GM12878 (cell line): ENCODE measurements around the gene IL6R.

Source experiments
- EP300 ChIP-seq, 2 experiments: fragments of 150-350 bp in 1 of 2; IDR thresholded peaks; 2 replicates each; pipeline ENCODE4 v1.6.1; 2011 to 2012; ENCODE audit warnings: low read depth in 2 of 2, low read length in 2 of 2, borderline replicate concordance in 1 of 2, improper control_type of control experiment in 1 of 2, inconsistent platforms in 1 of 2; ENCODE audit not compliant: control insufficient read depth in 1 of 2
- EZH2 ChIP-seq: IDR thresholded peaks from 2 replicates; pipeline ENCODE4 v1.6.1; 2012; ENCODE audit warnings: low read depth, mild to moderate bottlenecking, control low read depth, inconsistent platforms, low read length, borderline replicate concordance; ENCODE audit not compliant: control insufficient read depth
- POU2F2 ChIP-seq: IDR thresholded peaks from 3 replicates; pipeline ENCODE4 v1.6.1; 2011; ENCODE audit warnings: low read depth, mild to moderate bottlenecking, low read length, borderline replicate concordance
- RAD51 ChIP-seq: fragments of 450-650 bp; IDR thresholded peaks from 2 replicates; pipeline ENCODE4 v1.6.1; 2016; ENCODE audit warnings: moderate library complexity, mild to moderate bottlenecking, inconsistent platforms
- STAT1 ChIP-seq: fragments of 450-650 bp; conservative IDR thresholded peaks from 2 replicates; pipeline ENCODE4 v1.6.1; 2014; ENCODE audit warnings: antibody characterized with exemption, mild to moderate bottlenecking
- TF ChIP-seq, protein P1 (sequence below), 3 experiments: IDR thresholded peaks in 2 of 3; conservative IDR thresholded peaks in 1 of 3; 2 replicates each; pipeline ENCODE4 v1.5.1; 2011; ENCODE audit warnings: low read depth in 3 of 3, low read length in 3 of 3, mild to moderate bottlenecking in 3 of 3, control low read depth in 2 of 3, moderate library complexity in 2 of 3, inconsistent platforms in 1 of 3, mixed read lengths in 1 of 3; ENCODE audit not compliant: control insufficient read depth in 2 of 3, insufficient read depth in 1 of 3; ENCODE audit errors: extremely low read depth in 1 of 3
- TF ChIP-seq, protein P2 (sequence below): fragments of 450-650 bp; IDR thresholded peaks from 2 replicates; pipeline ENCODE4 v1.6.1; 2017; ENCODE audit warnings: mild to moderate bottlenecking, low read depth, inconsistent platforms; ENCODE audit not compliant: poor library complexity, severe bottlenecking

DNA sequence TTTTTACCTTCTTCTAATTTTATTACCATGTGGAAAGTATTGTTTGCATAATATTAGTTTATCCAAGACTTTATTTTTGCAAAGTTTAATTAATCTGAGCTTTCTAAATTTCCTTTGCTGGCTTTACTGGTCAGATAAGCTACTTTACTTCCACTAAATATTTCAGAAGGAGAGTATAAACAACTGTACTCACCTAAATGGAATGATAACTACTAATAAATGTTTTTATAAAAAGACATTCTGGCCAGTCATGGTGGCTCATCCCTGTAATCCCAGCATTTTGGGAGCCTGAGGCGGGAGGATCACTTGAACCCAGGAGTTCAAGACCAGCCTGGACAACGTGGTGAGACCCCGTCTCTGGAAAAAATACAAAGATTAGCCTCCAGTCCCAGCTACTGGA lies 43.8 kb upstream of the IL6R start:
- TF ChIP-seq RAD51 (no peak), STAT1 (no peak), EP300 (IDR thresholded peaks at IDR 0.05; ENCODE audit: borderline replicate concordance in 1 of 2, control insufficient read depth in 1 of 2, low read depth in 2 of 2, low read length in 2 of 2) (no peak), EZH2 (no peak), POU2F2 (no peak)
- TF ChIP-seq, protein P1, sequence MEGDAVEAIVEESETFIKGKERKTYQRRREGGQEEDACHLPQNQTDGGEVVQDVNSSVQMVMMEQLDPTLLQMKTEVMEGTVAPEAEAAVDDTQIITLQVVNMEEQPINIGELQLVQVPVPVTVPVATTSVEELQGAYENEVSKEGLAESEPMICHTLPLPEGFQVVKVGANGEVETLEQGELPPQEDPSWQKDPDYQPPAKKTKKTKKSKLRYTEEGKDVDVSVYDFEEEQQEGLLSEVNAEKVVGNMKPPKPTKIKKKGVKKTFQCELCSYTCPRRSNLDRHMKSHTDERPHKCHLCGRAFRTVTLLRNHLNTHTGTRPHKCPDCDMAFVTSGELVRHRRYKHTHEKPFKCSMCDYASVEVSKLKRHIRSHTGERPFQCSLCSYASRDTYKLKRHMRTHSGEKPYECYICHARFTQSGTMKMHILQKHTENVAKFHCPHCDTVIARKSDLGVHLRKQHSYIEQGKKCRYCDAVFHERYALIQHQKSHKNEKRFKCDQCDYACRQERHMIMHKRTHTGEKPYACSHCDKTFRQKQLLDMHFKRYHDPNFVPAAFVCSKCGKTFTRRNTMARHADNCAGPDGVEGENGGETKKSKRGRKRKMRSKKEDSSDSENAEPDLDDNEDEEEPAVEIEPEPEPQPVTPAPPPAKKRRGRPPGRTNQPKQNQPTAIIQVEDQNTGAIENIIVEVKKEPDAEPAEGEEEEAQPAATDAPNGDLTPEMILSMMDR (IDR thresholded peaks at IDR 0.05 in 2 of 3, conservative IDR thresholded peaks at IDR 0.05 in 1 of 3; ENCODE audit: control insufficient read depth in 2 of 3, extremely low read depth in 1 of 3, insufficient read depth in 1 of 3, low read depth in 3 of 3, low read length in 3 of 3), result no peak
- TF ChIP-seq, protein P2, sequence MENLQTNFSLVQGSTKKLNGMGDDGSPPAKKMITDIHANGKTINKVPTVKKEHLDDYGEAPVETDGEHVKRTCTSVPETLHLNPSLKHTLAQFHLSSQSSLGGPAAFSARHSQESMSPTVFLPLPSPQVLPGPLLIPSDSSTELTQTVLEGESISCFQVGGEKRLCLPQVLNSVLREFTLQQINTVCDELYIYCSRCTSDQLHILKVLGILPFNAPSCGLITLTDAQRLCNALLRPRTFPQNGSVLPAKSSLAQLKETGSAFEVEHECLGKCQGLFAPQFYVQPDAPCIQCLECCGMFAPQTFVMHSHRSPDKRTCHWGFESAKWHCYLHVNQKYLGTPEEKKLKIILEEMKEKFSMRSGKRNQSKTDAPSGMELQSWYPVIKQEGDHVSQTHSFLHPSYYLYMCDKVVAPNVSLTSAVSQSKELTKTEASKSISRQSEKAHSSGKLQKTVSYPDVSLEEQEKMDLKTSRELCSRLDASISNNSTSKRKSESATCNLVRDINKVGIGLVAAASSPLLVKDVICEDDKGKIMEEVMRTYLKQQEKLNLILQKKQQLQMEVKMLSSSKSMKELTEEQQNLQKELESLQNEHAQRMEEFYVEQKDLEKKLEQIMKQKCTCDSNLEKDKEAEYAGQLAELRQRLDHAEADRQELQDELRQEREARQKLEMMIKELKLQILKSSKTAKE, result no peak
